CD4-positive, alpha-beta T cell treated with Interleukin-1 beta for 1 hour (primary cell): ENCODE data around the gene TRIM7.
"Not testable (repeated sequence)": the region's sequence is repeated elsewhere in the genome, so short reads cannot be mapped to it uniquely, and the experiment has no call there.

Experiments used
- DNase-seq, 2 donors: peaks; one replicate each; pipeline ENCODE4 v3.0.0-alpha.2; 2020 to 2022

Gene TRIM7

GRCh38 chr5:181210698-181211097 is 5.7 kb upstream of the TRIM7 start:
- DNase-seq = not testable (repeated sequence)

GRCh38 chr5:181210148-181210547 is 5.2 kb upstream of the TRIM7 start:
- not testable (repeated sequence) for DNase-seq

- not testable (repeated sequence) for DNase-seq
Observed at GRCh38 chr5:181209006-181209405, 4.0 kb upstream of the TRIM7 start.

- DNase-seq = no peak
Observed at GRCh38 chr5:181207960-181208253, 2.9 kb upstream of the TRIM7 start.

- peak; percentile 78 to 86 for DNase-seq
Observed at GRCh38 chr5:181207214-181207959, 2.4 kb upstream of the TRIM7 start.

- DNase-seq = no peak
Observed at GRCh38 chr5:181205761-181206649, 1.0 kb upstream of the TRIM7 start.

GRCh38 chr5:181204113-181204825 is 727 bp downstream of the TRIM7 start:
- DNase-seq = no peak

DNA sequence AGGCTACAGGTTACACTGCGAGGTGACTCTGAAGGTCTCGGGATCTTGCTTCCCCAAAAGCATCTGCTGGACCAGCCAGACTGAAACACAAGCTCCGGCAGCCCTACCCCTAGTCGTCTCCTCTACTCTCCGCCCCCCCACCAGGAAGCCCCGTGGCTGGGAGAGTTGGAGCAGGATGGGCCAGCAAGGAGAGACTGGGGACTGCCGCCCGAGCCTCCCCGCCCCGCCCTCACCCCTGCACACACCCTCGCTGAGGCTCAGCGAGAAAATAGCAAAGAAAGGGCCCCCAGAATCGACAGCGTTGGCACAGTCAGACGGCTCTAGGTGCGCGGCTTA is 1.3 kb downstream of the TRIM7 start:
- DNase-seq = no peak

DNA sequence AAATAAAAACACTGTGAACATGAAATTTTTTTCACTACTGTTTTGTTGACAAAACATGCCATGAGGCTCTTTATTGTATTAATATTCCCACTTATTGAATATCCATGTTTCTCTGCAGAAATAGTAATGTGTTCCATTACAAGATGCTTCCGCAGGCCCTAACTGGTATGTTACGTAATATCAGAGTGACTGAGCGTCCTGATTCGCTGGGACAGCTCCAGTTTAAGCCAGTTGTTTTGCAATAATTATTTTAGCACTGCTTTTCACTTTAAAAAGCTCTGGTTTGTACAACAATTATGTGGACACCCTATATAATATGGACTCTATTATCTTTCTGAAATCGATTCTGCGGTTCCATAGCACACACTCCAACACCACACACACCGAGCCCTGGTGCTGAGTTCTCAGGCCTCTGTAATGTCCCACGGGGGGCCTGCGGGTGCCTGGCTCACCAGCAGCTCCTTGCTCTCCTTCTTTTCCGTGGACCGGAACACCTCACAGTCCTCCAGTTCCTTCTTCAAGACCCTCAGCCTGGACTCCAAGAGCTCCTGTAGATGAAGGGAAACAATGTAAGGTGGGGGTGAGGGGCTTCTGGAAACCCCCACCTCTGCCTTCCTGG is 1.8 kb downstream of the TRIM7 start:
- DNase-seq = no peak

DNA sequence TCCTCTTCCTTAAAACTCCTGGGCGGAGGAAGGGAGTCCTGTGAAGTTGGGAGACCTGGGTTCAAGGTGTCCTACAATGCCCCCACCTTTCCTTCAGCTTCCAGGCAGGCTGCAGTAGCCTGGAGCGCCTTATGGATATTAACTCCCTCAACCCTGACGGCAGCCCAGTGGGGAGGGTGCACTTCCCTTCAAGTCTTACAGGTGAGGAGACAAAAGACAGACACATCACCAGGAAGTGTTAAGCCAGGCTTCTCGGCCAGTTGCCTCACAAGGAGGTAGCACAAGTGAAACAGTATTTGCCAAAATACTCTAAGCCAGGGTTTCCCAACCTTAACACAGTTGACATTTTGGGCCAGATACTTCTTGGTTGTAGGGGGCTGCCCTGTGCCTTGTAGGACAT is 4.2 kb downstream of the TRIM7 start:
- DNase-seq = no peak

GRCh38 chr5:181199881-181200638 is 4.9 kb downstream of the TRIM7 start:
- DNase-seq = no peak

- DNase-seq = no peak
Observed at GRCh38 chr5:181198905-181199519, 6.0 kb downstream of the TRIM7 start.

- DNase-seq = no peak
Observed at GRCh38 chr5:181198106-181198685, 6.8 kb downstream of the TRIM7 start.

DNA sequence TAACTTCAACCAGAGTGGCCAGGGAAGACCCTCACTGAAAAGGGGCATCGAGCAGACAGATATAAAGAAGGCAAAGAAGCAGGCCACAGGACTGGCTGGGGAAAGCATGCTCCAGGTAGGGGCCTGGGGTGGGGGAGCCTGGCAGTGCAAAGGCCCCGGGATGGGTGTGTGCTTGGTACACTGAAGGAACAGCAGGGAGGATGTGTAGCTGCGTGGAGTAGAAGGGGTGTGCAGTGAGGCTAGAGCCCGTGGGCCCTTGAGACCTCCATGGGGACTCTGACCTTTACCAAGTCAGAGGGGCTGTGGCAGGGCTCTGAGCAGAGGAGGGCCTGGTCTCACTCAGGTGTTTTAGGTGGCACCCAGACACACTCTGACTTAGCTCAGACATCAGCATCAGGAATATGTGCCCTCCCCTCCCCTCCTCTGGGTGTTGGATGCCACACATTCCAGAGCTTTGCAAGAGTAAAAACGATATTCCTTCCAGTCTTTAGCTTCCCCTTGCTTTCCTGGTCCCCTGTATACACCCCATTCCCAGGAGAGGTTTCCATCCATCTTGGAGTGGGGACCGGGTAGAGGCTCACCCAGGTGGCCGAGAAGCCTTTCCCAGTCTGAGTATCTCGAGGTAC is 7.6 kb downstream of the TRIM7 start:
- DNase-seq = no peak

DNA sequence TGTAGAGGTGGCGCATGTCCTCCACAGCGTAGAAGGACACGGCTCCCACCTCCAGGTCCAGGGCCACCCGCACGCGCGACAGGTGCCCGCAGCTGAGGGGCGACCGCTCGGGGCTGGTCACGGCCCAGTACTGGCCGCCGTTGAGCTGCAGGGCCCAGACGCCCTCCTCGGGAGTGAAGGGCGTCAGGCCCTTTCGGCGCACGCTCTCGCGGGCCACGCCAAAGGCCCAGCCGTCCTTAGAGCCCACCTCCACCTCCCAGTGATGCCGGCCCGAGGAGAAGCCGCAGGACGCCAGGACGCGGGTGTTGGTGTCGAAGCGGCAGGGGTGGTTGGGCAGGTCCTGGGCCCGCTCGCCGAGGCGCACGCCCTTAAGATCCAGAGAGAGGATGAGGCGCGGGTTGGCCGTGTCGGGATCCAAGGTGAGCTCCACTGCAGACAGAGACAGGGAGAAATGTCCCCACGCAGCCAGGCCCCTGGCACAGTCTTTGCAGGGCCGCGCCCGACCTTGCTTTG is 9.7 kb downstream of the TRIM7 start:
- no peak for DNase-seq

DNA sequence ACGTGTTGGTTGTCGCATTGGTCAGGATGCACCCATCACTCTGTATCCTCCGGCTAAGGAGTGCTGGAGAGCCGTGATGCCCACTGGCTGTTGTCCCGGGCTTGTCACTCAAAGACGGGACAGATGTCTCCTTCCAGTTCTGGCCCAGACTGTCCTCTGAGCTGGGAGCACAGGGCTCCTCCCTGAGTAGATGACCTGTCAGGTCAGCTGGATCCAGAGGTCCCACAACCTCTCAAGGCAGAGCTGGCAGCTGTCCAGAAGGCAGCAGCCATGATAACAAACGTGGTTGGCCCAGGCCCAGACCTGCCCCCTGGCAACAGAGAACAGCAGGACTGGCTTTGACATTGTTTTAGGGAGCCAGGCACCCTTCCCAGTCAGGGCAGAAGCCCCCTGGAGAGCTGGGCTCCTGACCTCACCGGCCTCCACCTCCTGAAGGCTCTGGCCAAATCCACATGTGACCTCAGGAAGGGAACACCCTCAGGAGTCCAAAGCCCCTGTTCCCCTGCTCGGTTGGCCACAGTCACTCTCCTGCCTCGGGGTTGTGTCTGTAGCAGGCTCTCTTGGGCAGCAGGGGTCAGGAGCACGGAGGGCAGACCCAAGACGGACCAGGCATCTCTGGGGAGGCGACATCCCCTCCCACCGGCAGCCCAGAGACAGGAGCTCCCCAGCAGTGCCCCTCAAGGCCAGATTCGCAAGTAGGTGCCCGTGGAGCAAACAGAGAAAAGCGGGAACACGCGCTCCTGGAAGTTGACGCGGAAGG is 10.3 kb downstream of the TRIM7 start:
- no peak for DNase-seq

- no peak for DNase-seq
Observed at GRCh38 chr5:181193656-181194055, 11.3 kb downstream of the TRIM7 start.

- DNase-seq = no peak
Observed at GRCh38 chr5:181192337-181193046, 12.5 kb downstream of the TRIM7 start.

GRCh38 chr5:181191526-181192336 is 13.3 kb downstream of the TRIM7 start:
- DNase-seq = peak; percentile 97 to 98
